ENCODE data around the gene LRMDA. TPM values are rescaled to one million over a fixed set of nuclear protein-coding genes. Genes with fewer than 3 reads are reported as not detected.
A peak's percentile ranks its signal among the peaks of the same experiment; 100 is the strongest.

The LRMDA gene
- total and polyA plus RNA-seq, 2 of the 4 experiments (the other 2 are of a cell fraction), result 0.07 TPM; not detected in 1

- H3K36me3 ChIP-seq (ENCODE audit: control insufficient read depth, insufficient read depth, low read length), result no peaks in the 10 kb centered on the region
- H3K56ac ChIP-seq (ENCODE audit: extremely low read depth, insufficient read depth, low read length), result no peak overlapping the region
- no peaks in the 10 kb centered on the region for H3K9me1 ChIP-seq (ENCODE audit: insufficient read depth, low read length)
- no peak overlapping the region for H2BK15ac ChIP-seq (ENCODE audit: low read depth, low read length)
- H2AK9ac ChIP-seq (replicated peaks; ENCODE audit: low read depth, low read length, poor library complexity), result no peak overlapping the region
- POLR2A ChIA-PET (ENCODE audit: unreplicated experiment), result no interaction called here
- no peak overlapping the region for H3K9ac ChIP-seq (ENCODE audit: low read depth, low read length)
- no peak overlapping the region for H2AK5ac ChIP-seq (ENCODE audit: low read depth, low read length)
- DNase-seq (no peak), ATAC-seq (ENCODE audit: low read depth) (no peak)
- no peaks in the 10 kb centered on the region for H3K9me3 ChIP-seq (ENCODE audit: control insufficient read depth, insufficient read depth, low read length)
- H3K4me2 ChIP-seq (ENCODE audit: low read depth, low read length), result no peak overlapping the region
- no CpG with 5 or more reads among the region's 4 CpGs for WGBS, 2 experiments (ENCODE audit: extremely low coverage in 2 of 2, insufficient read length in 1 of 2)
- H3K23ac ChIP-seq (ENCODE audit: low read depth, low read length), result no peak overlapping the region
- intact Hi-C loops (cut with micrococcal nuclease), result no loop called here
- H4K91ac ChIP-seq (ENCODE audit: insufficient read depth, low read depth, low read length), result no peak overlapping the region
- no peak overlapping the region for H3K14ac ChIP-seq (replicated peaks; ENCODE audit: low read depth, low read length)
- in situ Hi-C loops (cut with MboI; ENCODE audit: low sequenced_read_pairs), result no loop called here
- no peak overlapping the region for H3K27ac ChIP-seq (ENCODE audit: insufficient read depth, low read length)
- H2BK20ac ChIP-seq (ENCODE audit: low read depth, low read length), result no peak overlapping the region; the same call in 1 of the 2 replicates
- H4K8ac ChIP-seq (ENCODE audit: low read depth in 2 of 2, low read length in 2 of 2), result no peak overlapping the region
- dilution Hi-C loops (cut with HindIII; ENCODE audit: low sequenced_read_pairs, unreplicated experiment), result no loop called here
- H3K18ac ChIP-seq (ENCODE audit: low read depth, low read length), result peak overlapping the region; percentile 58; the same call in 1 of the 2 replicates
- TF ChIP-seq, protein P1, sequence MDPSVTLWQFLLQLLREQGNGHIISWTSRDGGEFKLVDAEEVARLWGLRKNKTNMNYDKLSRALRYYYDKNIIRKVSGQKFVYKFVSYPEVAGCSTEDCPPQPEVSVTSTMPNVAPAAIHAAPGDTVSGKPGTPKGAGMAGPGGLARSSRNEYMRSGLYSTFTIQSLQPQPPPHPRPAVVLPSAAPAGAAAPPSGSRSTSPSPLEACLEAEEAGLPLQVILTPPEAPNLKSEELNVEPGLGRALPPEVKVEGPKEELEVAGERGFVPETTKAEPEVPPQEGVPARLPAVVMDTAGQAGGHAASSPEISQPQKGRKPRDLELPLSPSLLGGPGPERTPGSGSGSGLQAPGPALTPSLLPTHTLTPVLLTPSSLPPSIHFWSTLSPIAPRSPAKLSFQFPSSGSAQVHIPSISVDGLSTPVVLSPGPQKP (IDR thresholded peaks at IDR 0.05; ENCODE audit: borderline replicate concordance, low read depth, low read length), result no peak
- TF ChIP-seq POLR2A (IDR thresholded peaks at IDR 0.05; ENCODE audit: low read depth, low read length) (no peak), NFE2L2 (IDR thresholded peaks at IDR 0.05; ENCODE audit: low read depth, low read length) (no peak), BHLHE40 (IDR thresholded peaks at IDR 0.05; ENCODE audit: low read depth, low read length) (no peak), RCOR1 (IDR thresholded peaks at IDR 0.05; ENCODE audit: insufficient replicate concordance, low read length) (no peak), MXI1 (IDR thresholded peaks at IDR 0.05; ENCODE audit: borderline replicate concordance, low read depth, low read length) (no peak)
- no TSS peak for BruUV-seq (replicated peaks)
- no peak overlapping the region for H3K4me3 ChIP-seq (ENCODE audit: insufficient read depth, low read depth, low read length)
- H2BK120ac ChIP-seq (ENCODE audit: low read depth, low read length), result no peak overlapping the region
- no peak overlapping the region for H3K4ac ChIP-seq (ENCODE audit: low read depth, low read length)
- H2AFZ ChIP-seq (replicated peaks; ENCODE audit: low read length, poor library complexity), result no peak overlapping the region
- no peaks in the 10 kb centered on the region for H4K20me1 ChIP-seq (ENCODE audit: insufficient read depth, low read length)
- no peak overlapping the region for H4K5ac ChIP-seq (ENCODE audit: low read depth, low read length)
- H2BK5ac ChIP-seq (ENCODE audit: low read depth, low read length, poor library complexity, severe bottlenecking), result no peak overlapping the region
- H3K27me3 ChIP-seq (ENCODE audit: control insufficient read depth, insufficient read depth, low read length), result no peaks in the 10 kb centered on the region
- peaks cover 3% of the 10 kb centered on the region for H3K4me1 ChIP-seq (ENCODE audit: control insufficient read depth, insufficient read depth, low read length)
- H3K79me1 ChIP-seq (ENCODE audit: low read depth in 1 of 2, low read length in 2 of 2), result no peaks in the 10 kb centered on the region
- CTCF ChIA-PET, result interaction anchor here (0.7 kb wide), 1 partner anchor 807 kb away, joined by 3 read pairs; no protein-coding TSS in a partner anchor
Measured at GRCh38 chr10:76299501-76299900, 868.1 kb downstream of the LRMDA start.

All from IMR-90 (cell line).